ENCODE data around the gene PAXX.

DNA sequence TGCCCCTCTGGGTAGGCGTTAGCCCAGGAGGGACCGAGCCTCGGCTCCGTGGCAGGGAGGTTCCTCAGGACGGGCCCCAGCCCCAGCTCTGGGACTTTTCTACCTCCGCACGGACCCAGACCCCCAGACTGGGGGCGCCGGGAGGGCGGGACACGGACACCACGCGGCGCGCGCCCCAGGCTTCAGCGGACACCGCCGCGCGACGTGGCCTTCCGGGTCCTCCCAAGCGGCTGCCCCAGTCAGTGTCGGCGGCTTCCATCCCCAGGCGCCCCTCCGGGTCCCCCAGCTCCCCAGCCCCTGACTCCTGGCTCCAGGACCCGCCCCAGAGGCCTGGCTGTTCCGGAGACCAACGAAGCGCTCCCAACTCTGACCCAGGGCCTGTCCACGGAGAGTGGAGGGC is 6.4 kb upstream of the PAXX start:
- TF ChIP-seq, protein P1, sequence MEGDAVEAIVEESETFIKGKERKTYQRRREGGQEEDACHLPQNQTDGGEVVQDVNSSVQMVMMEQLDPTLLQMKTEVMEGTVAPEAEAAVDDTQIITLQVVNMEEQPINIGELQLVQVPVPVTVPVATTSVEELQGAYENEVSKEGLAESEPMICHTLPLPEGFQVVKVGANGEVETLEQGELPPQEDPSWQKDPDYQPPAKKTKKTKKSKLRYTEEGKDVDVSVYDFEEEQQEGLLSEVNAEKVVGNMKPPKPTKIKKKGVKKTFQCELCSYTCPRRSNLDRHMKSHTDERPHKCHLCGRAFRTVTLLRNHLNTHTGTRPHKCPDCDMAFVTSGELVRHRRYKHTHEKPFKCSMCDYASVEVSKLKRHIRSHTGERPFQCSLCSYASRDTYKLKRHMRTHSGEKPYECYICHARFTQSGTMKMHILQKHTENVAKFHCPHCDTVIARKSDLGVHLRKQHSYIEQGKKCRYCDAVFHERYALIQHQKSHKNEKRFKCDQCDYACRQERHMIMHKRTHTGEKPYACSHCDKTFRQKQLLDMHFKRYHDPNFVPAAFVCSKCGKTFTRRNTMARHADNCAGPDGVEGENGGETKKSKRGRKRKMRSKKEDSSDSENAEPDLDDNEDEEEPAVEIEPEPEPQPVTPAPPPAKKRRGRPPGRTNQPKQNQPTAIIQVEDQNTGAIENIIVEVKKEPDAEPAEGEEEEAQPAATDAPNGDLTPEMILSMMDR (IDR thresholded peaks at IDR 0.05; ENCODE audit: insufficient read depth, low read length), result no peak
- TF ChIP-seq POLR2AphosphoS5 (IDR thresholded peaks at IDR 0.05; ENCODE audit: low read depth), result no peak
- TF ChIP-seq, protein P2, sequence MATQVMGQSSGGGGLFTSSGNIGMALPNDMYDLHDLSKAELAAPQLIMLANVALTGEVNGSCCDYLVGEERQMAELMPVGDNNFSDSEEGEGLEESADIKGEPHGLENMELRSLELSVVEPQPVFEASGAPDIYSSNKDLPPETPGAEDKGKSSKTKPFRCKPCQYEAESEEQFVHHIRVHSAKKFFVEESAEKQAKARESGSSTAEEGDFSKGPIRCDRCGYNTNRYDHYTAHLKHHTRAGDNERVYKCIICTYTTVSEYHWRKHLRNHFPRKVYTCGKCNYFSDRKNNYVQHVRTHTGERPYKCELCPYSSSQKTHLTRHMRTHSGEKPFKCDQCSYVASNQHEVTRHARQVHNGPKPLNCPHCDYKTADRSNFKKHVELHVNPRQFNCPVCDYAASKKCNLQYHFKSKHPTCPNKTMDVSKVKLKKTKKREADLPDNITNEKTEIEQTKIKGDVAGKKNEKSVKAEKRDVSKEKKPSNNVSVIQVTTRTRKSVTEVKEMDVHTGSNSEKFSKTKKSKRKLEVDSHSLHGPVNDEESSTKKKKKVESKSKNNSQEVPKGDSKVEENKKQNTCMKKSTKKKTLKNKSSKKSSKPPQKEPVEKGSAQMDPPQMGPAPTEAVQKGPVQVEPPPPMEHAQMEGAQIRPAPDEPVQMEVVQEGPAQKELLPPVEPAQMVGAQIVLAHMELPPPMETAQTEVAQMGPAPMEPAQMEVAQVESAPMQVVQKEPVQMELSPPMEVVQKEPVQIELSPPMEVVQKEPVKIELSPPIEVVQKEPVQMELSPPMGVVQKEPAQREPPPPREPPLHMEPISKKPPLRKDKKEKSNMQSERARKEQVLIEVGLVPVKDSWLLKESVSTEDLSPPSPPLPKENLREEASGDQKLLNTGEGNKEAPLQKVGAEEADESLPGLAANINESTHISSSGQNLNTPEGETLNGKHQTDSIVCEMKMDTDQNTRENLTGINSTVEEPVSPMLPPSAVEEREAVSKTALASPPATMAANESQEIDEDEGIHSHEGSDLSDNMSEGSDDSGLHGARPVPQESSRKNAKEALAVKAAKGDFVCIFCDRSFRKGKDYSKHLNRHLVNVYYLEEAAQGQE (IDR thresholded peaks at IDR 0.05; ENCODE audit: insufficient replicate concordance, low read depth), result no peak

Data from HL-60 (cell line).